Measurements from ENCODE around the gene PAM.

The PAM gene

DNA sequence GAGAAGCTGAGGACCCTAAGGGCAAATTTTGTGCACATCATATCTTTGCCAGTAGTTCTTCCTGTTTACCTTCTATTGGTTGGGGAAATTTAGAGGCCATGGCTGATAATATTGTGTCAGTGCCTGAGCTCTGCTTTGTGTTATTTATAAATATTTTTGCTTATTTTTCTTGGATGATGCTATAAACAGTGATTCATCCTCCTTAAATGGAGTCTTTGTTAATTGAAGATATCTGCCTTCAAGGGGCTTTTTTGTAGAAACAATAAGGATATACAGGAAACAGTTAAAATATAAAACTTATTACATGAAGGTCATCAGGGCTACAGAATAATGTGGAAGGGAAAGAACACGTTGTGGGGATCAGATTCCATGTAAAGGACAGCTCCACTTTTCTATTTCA is 78.0 kb downstream of the PAM start:
- H3K4me3 Mint-ChIP-seq = no peak overlapping the region
- no peak for ATAC-seq (replicated peaks; ENCODE audit: extremely low read depth, poor library complexity, severe bottlenecking)

DNA sequence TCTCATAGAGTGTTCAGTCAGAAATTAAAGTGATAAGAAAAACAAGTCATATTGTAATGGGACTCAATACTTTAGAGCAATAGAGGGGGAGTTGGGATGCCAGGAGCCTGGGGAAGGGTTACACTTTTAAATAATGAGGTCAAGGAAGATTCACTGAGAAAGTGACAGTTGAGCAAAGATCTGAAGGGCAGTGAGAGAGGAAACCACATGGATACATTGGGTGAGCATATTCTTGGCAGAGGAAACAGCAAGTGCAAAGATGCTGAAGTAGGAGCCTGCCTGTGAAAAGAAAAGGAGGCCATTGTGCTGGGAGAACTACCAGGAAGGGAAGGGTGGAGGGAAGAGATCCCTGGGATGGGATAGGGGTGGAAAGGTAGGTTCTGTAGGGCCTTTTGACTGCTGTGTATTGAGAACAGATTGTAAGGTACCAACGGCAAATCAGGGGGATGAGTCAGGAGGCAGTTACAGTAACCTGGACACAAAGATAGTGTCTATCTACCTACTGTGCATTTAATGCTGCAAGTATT is 79.4 kb downstream of the PAM start:
- DNase-seq (ENCODE audit: low spot score in 2 of 2) (no peak), ATAC-seq (replicated peaks; ENCODE audit: extremely low read depth, poor library complexity, severe bottlenecking) (no peak)
- Mint-ChIP-seq H3K4me3 (no peak overlapping the region), H3K9me3 (no peaks in the 10 kb centered on the region), H3K27me3 (no peaks in the 10 kb centered on the region), H3K4me1 (peaks cover 35% of the 10 kb centered on the region), H3K27ac (ENCODE audit: low read depth) (no peak overlapping the region), H3K36me3 (ENCODE audit: insufficient read depth) (peaks cover 2% of the 10 kb centered on the region)

More for the DNA sequence above, 78.0 kb downstream of the PAM start:
- H3K4me1 Mint-ChIP-seq = peaks cover 35% of the 10 kb centered on the region
- H3K27me3 Mint-ChIP-seq = no peaks in the 10 kb centered on the region
- no peak for DNase-seq (ENCODE audit: low spot score in 2 of 2)
- peak overlapping the region; percentile 70 for H3K27ac Mint-ChIP-seq (ENCODE audit: low read depth)
- peaks cover 2% of the 10 kb centered on the region for H3K36me3 Mint-ChIP-seq (ENCODE audit: insufficient read depth)
- no peaks in the 10 kb centered on the region for H3K9me3 Mint-ChIP-seq

DNA sequence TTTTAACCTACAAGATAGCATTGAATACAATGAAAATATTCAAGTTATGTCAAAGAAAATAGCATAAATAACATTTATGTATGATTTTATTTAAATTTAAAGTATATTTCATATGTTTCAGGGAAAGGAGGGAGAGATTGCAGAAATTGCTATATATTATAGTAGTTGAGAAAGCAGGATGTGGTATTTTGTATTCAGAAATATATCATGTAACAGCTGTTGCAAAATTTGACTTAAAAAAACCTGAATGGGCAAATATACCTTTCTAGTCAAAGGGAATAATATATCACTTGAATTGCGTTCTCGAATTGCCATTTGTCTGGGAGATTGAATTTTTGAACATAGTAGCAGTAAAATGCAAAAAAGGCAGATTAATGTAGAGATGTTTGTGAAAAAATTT is 80.6 kb downstream of the PAM start:
- Mint-ChIP-seq H3K27ac (ENCODE audit: low read depth) (no peak overlapping the region), H3K4me3 (no peak overlapping the region), H3K9me3 (no peaks in the 10 kb centered on the region), H3K27me3 (no peaks in the 10 kb centered on the region), H3K4me1 (peaks cover 35% of the 10 kb centered on the region), H3K36me3 (ENCODE audit: insufficient read depth) (peaks cover 2% of the 10 kb centered on the region)
- DNase-seq (ENCODE audit: low spot score in 2 of 2) = no peak
- ATAC-seq (replicated peaks; ENCODE audit: extremely low read depth, poor library complexity, severe bottlenecking) = no peak

DNA sequence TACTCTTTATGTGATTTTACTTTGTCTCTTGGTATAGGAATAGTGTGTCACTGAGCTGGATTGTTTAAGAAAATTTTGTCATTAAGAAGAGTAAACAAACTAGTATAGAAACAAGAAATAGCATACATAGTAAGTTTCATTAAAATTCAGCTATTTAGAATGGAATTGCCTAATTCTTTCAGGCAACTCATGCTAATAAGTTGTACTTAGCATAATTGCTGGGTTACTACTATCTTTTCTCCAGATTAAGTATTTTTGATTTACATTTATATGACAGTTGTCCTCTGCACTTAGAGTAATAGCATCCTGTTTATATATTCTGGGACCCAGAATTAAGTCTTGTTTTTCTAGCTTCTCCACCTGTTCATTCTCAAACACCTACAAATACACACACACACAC is 85.9 kb downstream of the PAM start:
- H3K27ac Mint-ChIP-seq (ENCODE audit: low read depth) = no peak overlapping the region
- peaks cover 4% of the 10 kb centered on the region for H3K9me3 Mint-ChIP-seq
- DNase-seq (ENCODE audit: low spot score in 2 of 2) (no peak), ATAC-seq (replicated peaks; ENCODE audit: extremely low read depth, poor library complexity, severe bottlenecking) (no peak)
- H3K4me1 Mint-ChIP-seq = peaks cover 27% of the 10 kb centered on the region
- H3K27me3 Mint-ChIP-seq = no peaks in the 10 kb centered on the region
- no peak overlapping the region for H3K4me3 Mint-ChIP-seq
- peaks cover 2% of the 10 kb centered on the region for H3K36me3 Mint-ChIP-seq (ENCODE audit: insufficient read depth)

DNA sequence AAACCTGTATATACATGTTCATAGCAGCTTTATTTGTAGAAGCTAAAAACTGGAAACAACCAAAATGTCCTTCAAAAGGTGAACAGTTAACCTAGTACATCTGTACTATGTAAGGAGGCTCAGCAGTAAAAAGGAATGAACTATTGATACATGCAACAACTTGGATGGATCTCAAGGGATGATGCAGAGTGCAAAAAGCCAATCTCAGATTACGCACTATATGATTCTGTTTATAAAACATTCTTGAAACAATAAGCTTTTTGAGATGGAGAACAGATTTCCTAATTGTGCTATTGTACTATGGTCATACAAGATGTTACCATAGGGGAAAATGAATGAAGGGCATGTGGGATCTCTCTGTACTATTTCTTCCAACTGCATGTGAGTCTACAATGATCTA is 88.9 kb downstream of the PAM start:
- Mint-ChIP-seq H3K9me3 (peaks cover 4% of the 10 kb centered on the region), H3K4me3 (no peak overlapping the region), H3K27me3 (no peaks in the 10 kb centered on the region), H3K4me1 (peaks cover 26% of the 10 kb centered on the region), H3K36me3 (ENCODE audit: insufficient read depth) (no peaks in the 10 kb centered on the region), H3K27ac (ENCODE audit: low read depth) (no peak overlapping the region)
- ATAC-seq (replicated peaks; ENCODE audit: extremely low read depth, poor library complexity, severe bottlenecking) (no peak), DNase-seq (ENCODE audit: low spot score in 2 of 2) (no peak)

DNA sequence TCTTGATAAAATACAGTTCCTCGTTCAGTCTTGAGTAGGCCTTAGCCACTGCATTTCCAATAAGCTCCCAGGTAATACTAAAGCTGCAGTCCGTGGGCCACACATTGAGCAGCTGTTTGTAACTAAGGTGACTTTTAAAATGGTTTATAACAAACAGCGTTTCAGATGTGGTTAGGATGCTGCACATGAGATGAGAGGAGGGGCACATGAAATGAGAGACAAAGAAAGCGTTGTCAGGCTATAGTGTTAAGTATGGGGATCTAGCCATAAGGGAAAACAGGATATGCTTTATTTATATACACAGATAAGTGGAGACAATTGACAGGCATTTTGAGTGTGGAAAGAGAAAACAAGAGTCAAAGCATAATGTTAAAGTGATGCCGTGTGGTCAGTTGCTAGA is 89.9 kb downstream of the PAM start:
- Mint-ChIP-seq H3K36me3 (ENCODE audit: insufficient read depth) (no peaks in the 10 kb centered on the region), H3K4me3 (no peak overlapping the region), H3K9me3 (peaks cover 4% of the 10 kb centered on the region)

DNA sequence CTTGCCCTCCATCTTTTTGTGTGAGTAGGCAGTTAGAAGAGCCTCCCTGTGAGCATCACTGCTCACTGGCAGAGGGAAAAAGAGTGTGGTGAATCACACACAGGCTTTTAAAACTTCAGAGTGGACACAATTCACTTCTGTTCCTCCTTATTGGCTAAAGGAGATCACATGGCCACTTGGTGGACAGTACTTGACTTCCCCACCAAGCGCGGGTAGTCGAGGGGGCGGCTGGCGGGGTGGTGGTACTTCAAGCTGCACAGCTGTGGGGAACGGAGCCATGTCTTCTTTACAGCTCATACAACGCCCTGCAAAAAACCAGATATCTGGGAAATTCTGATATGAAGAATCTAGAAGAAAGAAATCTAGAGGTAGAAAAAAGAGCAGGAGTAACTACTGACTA is 95.4 kb downstream of the PAM start:
- Mint-ChIP-seq H3K9me3 (no peaks in the 10 kb centered on the region), H3K27ac (ENCODE audit: low read depth) (no peak overlapping the region), H3K4me1 (peaks cover 42% of the 10 kb centered on the region), H3K27me3 (no peaks in the 10 kb centered on the region), H3K4me3 (no peak overlapping the region), H3K36me3 (ENCODE audit: insufficient read depth) (no peaks in the 10 kb centered on the region)
- ATAC-seq (replicated peaks; ENCODE audit: extremely low read depth, poor library complexity, severe bottlenecking) (no peak), DNase-seq (ENCODE audit: low spot score in 2 of 2) (no peak)

More for the DNA sequence above, 89.9 kb downstream of the PAM start:
- H3K27ac Mint-ChIP-seq (ENCODE audit: low read depth) = peak overlapping the region; percentile 5
- no peak for DNase-seq (ENCODE audit: low spot score in 2 of 2)
- no peaks in the 10 kb centered on the region for H3K27me3 Mint-ChIP-seq
- peaks cover 26% of the 10 kb centered on the region for H3K4me1 Mint-ChIP-seq
- no peak for ATAC-seq (replicated peaks; ENCODE audit: extremely low read depth, poor library complexity, severe bottlenecking)

DNA sequence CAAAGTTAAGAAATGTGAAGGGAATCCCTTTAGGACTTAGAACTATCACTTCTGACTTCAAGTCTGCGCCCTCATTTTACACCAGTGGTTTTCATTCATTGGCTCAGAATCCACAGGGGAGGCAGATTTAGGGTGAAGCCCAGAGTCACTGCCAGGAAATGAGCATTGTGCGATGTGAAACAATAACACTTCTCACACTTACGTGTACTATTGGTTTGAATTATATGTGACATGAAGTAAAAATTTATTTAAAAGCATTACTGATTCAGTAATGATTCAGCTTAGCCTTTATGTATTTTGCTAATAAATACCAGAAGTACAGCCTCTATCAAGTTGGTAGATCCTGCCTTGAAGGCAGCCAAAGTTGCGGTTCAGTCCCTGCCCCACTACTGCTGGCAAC is 98.6 kb downstream of the PAM start:
- H3K4me3 Mint-ChIP-seq = peak overlapping the region; percentile 2
- ATAC-seq (replicated peaks; ENCODE audit: extremely low read depth, poor library complexity, severe bottlenecking) (peak; percentile 85), DNase-seq (ENCODE audit: low spot score in 2 of 2) (peak in 1 of 2 donors; percentile 21)
- H3K9me3 Mint-ChIP-seq = no peaks in the 10 kb centered on the region
- peaks cover 36% of the 10 kb centered on the region for H3K4me1 Mint-ChIP-seq
- no peak overlapping the region for H3K27ac Mint-ChIP-seq (ENCODE audit: low read depth)
- H3K27me3 Mint-ChIP-seq = no peaks in the 10 kb centered on the region
- H3K36me3 Mint-ChIP-seq (ENCODE audit: insufficient read depth) = no peaks in the 10 kb centered on the region

DNA sequence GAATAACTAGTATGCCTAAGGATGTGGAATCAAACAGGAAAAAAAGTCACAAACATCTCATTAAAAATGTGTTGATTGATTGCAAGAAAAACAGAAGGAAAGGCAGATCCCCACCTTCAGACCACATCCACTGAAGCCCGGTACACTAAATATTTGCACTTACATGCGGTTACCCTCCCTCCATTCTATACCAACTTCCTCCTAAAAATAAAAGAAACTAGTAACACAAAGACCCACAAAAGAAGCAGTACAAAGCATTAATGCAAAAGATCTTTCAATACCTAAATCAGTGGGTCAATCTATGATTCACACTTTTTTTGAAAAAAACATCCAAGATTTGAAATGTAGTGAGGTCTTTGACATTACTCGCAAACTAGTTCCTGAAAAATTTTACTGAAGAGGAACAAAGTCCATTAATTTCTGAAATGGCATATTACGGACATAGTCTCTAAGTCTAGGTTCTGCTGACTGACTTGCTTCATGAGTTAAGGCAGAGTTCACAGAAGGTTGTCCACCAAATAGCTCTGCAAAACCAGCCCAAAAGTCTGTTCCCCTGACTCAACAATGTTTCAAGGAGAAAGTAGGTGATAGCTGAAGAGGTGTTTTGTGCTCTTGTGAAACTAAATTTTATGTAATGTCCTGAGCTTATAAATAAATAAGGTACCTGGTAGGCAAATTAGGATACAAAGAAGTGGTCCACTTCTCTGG is 100.7 kb downstream of the PAM start:
- no peaks in the 10 kb centered on the region for H3K9me3 Mint-ChIP-seq
- DNase-seq (ENCODE audit: low spot score in 2 of 2) (no peak), ATAC-seq (replicated peaks; ENCODE audit: extremely low read depth, poor library complexity, severe bottlenecking) (peak; percentile 50)
- no peaks in the 10 kb centered on the region for H3K36me3 Mint-ChIP-seq (ENCODE audit: insufficient read depth)
- peak overlapping the region; percentile 35 for H3K4me3 Mint-ChIP-seq
- H3K27me3 Mint-ChIP-seq = no peaks in the 10 kb centered on the region
- peaks cover 38% of the 10 kb centered on the region for H3K4me1 Mint-ChIP-seq
- H3K27ac Mint-ChIP-seq (ENCODE audit: low read depth) = peak overlapping the region; percentile 32

DNA sequence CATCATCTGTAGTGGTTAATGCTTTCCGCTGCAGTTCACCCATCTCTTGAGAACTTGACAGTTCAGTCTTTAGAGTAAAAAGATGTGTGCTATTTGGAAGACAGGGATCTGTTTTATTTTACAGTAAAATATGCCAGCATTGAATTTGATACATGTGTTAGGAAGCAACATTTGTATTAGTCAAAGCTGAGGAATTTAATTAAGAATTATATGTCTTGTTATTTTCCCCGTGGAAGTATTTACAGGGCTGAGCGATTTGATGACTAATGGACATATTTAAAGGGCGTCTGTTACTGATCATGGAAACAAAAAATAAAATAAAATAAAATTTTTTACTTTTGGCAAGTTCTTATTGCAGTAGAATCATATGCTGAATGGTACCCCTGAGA is 101.3 kb downstream of the PAM start:
- H3K4me3 Mint-ChIP-seq = no peak overlapping the region
- ATAC-seq (replicated peaks; ENCODE audit: extremely low read depth, poor library complexity, severe bottlenecking) (no peak), DNase-seq (ENCODE audit: low spot score in 2 of 2) (no peak)
- H3K27me3 Mint-ChIP-seq = no peaks in the 10 kb centered on the region
- H3K9me3 Mint-ChIP-seq = no peaks in the 10 kb centered on the region
- H3K36me3 Mint-ChIP-seq (ENCODE audit: insufficient read depth) = no peaks in the 10 kb centered on the region
- no peak overlapping the region for H3K27ac Mint-ChIP-seq (ENCODE audit: low read depth)
- H3K4me1 Mint-ChIP-seq = peaks cover 38% of the 10 kb centered on the region

DNA sequence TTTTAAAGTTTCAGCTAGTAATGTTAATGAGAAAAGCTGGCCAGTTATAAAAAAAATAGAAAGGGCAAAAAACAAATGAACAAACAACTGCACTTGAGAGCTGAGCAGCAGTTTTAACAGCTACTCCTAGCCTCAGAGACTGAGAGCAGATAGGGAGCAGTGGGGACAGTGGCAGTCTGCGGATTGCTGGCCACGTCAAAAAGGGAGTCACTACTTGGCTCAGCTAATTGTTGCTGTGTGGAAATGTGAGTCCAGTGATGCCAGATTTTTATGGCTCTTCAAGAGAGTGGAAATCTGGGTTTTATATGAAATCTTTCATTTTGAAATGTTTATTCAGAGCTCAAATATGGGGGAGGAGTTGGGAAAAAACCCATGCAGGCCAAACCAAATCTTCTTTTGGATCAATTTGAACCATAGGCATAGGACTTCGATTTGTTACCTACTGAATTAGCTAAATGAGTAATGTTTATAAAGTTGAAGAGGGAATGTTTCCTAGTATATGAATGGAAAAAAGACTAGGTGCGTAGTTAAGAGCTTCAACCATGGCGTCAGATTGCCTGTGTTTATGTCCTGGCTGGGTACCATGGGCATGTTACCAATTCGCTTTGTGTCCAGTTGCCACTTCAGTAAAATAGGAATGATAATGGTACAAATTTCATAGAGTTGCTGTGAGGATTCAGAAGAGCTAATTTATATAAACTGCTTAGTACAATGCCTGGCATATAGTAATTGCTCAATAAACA is 102.1 kb downstream of the PAM start:
- no peak overlapping the region for H3K4me3 Mint-ChIP-seq
- H3K4me1 Mint-ChIP-seq = peaks cover 38% of the 10 kb centered on the region
- H3K27ac Mint-ChIP-seq (ENCODE audit: low read depth) = no peak overlapping the region
- no peaks in the 10 kb centered on the region for H3K9me3 Mint-ChIP-seq
- DNase-seq (ENCODE audit: low spot score in 2 of 2) (no peak), ATAC-seq (replicated peaks; ENCODE audit: extremely low read depth, poor library complexity, severe bottlenecking) (no peak)
- no peaks in the 10 kb centered on the region for H3K27me3 Mint-ChIP-seq
- H3K36me3 Mint-ChIP-seq (ENCODE audit: insufficient read depth) = no peaks in the 10 kb centered on the region

DNA sequence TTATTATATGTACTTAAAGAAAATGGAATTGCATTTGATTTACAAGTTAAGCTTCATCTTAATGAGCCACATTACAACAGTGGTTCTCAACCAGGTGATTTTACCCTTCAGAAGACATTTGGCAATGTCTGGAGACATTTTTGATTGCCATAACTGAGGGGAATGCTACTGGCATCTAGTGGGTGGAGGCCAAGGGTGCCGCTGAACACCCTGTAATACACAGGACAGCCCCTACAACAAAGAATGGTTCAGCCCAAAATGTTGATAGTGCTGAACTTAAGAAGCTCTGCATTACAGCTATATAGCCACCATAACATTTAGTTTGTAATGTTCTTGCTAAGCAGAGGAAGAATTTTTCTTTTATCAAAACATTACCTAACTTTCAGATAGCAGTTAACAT is 103.1 kb downstream of the PAM start:
- Mint-ChIP-seq H3K36me3 (ENCODE audit: insufficient read depth) (no peaks in the 10 kb centered on the region), H3K4me1 (peaks cover 34% of the 10 kb centered on the region), H3K9me3 (no peaks in the 10 kb centered on the region), H3K27ac (ENCODE audit: low read depth) (no peak overlapping the region), H3K4me3 (no peak overlapping the region), H3K27me3 (no peaks in the 10 kb centered on the region)
- ATAC-seq (replicated peaks; ENCODE audit: extremely low read depth, poor library complexity, severe bottlenecking) (no peak), DNase-seq (ENCODE audit: low spot score in 2 of 2) (no peak)

DNA sequence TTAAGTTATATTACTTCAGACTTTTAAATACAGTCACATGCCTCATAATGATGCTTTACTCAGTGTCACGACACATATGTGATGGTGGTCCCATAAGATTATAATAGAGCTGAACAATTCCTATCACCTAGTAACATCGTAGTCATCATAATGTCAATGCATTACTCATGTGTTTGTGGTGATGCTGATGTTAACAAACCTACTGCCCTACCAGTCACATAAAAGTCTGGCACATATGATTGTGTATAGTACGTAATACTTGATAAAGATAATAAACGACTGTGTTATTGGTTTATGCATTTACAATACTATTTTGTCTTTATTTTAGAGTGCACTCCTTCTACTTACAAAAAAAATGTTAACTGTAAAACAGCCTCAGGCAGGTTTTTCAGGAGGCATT is 103.7 kb downstream of the PAM start:
- H3K27me3 Mint-ChIP-seq = no peaks in the 10 kb centered on the region
- peaks cover 28% of the 10 kb centered on the region for H3K4me1 Mint-ChIP-seq
- no peaks in the 10 kb centered on the region for H3K9me3 Mint-ChIP-seq
- H3K36me3 Mint-ChIP-seq (ENCODE audit: insufficient read depth) = no peaks in the 10 kb centered on the region
- H3K27ac Mint-ChIP-seq (ENCODE audit: low read depth) = no peak overlapping the region
- ATAC-seq (replicated peaks; ENCODE audit: extremely low read depth, poor library complexity, severe bottlenecking) (peak; percentile 8), DNase-seq (ENCODE audit: low spot score in 2 of 2) (no peak)
- no peak overlapping the region for H3K4me3 Mint-ChIP-seq
